ENCODE data around the gene SLC1A3.
"Not testable (repeated sequence)": the region's sequence is repeated elsewhere in the genome, so short reads cannot be mapped to it uniquely, and the experiment has no call there.

SLC1A3 gene

DNA sequence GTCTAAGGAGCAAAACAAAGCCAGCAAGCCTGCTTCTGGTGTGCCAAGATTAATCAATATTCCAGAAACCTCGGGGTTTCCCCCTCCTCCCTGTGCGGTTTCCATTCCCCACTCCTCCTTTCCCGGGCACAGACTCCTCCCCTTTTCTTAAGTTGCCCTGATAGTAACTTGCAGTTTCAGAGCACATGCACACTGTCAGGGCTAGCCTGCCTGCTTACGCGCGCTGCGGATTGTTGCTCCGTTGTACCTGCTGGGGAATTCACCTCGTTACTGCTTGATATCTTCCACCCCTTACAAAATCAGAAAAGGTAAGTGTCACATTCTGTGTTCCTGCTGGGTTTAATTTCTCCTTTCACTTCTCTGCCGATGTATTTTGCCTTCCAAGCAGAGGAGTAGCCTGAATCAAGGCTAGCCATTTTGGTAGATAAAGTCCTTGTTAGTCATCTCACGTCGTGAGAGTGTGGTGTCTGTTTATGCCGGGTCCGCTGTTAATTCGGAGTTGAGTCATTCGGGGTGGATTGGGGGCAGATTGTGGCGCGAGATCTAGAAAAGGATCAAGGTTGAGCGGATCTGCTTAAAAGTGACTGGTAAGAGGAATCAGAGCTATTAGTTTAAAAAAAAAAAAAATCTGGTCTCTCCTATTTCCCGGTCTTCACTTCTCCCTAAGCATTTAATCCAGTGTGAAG lies at the start of gene SLC1A3:
TSS of gene SLC1A3 (plus strand) at position 179 of the 686 bp plus-strand sequence. CDS start 1,818 bp downstream, outside the sequence.
- no peak for FAIRE-seq

DNA sequence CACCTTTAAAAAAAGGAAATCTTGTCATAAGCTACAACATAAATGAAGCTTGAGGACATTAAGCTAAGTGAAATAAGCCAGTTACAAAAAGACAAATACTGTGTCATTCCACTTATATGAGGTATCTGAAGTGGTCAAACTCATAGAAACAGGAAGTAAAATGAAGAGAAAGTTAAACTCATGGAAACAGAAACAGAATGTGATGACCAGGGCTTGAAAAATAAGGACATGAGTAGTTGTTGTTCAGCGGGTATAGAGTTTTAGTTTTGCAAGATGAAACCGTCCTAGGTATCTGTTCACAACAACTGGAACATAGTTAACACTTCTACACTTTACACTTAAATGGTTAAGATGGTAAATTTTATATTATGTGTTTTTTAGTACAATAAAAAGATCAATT lies 47.8 kb upstream of the SLC1A3 start:
- no peak for FAIRE-seq

- no peak for FAIRE-seq
These were observed 44.8 kb upstream of the SLC1A3 start for GRCh38 chr5:36561601-36562000.

- no peak for FAIRE-seq
These were observed 36.9 kb upstream of the SLC1A3 start for GRCh38 chr5:36569491-36569890.

DNA sequence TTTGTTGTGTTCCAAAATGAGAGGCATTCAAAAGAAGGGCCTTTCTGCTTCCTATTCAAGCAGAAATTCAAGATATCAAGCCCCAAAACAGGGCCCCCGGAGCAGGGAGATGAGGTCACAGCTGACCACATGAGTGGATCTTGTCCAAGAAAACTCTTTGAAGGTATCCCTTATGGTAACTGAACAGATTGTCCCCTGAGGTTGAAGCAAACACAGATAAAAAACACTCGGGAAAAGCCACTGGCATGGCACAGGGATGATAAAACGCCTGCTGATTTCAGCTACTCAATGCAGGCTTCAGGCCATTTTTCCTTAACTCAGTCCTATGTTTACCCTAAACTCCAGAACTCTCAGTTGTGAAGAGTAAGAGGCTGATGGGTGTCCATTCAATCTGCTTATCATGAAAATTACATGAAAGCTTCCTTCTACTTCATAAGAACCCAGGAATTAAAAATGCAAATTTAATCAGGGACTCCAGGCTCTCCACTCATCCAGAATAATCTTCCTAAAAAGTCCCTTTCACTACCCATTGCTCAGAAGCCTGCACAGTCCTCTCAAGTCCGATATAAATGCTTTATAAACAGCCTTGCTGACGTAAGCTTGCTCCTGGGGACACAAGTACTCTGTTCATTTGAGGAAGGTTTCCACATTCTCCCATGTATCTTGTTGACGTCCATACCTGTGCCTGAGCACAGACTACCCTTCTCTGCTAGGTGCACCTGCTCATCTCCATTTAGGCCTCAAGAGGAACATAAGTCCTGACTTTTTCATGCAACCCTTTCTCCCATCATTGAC lies 35.9 kb upstream of the SLC1A3 start:
- no peak for FAIRE-seq

DNA sequence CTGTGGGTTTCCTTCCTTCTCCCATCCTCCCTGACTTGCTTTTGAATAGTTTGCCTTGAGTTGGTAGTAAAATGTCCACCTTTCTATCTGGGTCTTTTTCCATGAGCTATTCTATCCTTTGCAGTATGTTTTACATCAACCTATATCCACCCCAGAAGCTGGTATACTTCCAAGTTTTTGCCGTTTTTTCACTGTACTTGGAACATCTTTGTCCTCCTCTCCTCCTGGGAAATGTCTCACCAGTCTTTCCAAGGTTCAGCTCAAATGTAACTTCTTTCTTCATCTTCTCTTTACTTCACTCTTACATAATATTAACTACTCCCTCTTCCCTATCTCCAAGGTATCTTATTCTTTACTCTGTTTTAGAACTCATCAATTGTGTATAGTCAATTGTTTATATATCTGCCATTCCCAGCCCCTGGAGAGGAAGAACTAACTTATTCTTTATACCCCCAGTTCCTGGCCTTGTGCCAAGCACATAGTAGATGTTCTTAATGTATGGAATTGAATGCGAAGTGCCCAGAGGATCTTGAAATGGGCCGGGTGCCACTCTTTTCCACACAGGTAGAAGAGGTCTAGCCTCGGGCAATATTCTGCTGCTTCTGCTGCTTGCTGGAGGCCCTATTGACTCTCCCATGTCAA lies 34.9 kb upstream of the SLC1A3 start:
- FAIRE-seq, result no peak

DNA sequence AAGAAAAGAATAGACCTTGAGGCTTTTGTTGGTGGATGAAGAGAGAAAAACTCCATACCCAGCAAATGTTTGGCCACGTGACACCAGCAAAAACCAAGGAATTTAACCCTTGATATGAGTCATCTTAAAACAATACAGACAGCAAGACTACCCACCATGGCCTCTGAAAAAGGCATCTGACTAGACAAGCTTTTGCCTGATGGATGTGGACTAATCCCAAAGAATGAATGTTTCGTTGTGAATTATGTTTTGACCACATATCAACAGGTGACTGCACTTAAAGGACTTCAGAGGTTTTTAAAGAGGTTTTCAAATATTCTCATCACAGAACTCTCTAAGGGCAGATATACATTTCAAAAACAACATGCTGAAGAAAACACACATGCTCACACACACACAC lies 33.0 kb upstream of the SLC1A3 start:
- no peak for FAIRE-seq

DNA sequence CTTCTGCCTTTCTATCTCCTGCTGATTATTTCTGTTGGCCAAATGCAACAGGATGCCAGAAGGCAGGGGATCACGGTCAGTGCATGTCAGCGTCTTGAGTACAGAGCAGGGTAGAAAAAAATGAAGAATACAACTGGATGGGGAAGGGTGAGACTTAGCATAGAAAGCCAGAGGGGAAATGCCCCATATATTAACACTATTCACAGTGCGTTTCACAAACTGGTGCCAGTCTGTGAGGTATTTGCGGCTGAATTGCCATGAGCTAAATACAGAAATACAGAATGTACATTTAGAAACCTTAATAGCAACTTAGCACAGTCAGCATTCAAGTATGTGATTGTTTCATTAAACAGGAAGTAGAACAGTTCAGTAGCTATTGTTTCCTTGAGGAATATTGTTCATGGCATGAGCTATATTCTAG lies 31.0 kb upstream of the SLC1A3 start:
- FAIRE-seq, result no peak

DNA sequence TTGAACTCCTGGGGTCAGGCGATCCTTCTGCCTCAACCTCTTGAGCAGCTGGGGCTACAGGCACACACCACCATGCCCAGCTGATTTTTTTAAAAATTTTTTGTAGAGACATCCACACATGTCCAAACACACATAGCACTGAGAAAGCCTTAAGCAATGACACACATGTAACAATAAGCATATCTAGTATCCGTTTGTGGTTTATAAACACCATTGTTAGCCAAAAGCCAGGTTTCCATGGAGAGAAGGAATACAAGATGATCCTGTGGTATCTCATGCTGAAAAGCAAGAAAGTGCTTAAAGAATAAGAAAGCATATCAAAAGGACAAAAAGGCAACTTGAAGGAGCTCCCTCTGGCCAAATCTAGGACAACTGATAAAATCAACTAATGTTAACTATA lies 29.7 kb upstream of the SLC1A3 start:
- no peak for FAIRE-seq

- not testable (repeated sequence) for FAIRE-seq
These were observed 26.5 kb upstream of the SLC1A3 start for GRCh38 chr5:36579858-36580257.

GRCh38 chr5:36581070-36581469 lies 25.3 kb upstream of the SLC1A3 start:
- no peak for FAIRE-seq

GRCh38 chr5:36584009-36584875 lies 22.2 kb upstream of the SLC1A3 start:
- FAIRE-seq, result no peak

DNA sequence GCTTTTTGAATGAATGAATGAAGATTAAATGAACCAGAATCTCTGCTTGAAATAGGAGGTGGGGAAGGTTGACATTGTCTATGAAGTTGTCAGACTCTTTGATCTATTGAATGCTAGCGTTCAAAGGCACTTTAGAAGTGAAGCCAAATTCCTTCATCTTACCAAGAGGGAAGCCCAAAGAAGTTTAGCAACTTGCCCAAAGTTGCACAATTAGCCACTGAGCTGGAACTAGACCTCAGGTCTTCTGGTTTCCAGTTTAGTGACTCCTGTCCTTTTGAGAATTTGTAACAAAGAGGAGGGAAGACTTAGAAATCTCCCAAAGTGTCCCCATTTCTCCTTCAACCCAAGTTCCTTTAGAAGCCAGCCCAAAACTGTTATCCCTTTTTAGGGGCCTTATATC lies 20.7 kb upstream of the SLC1A3 start:
- FAIRE-seq, result no peak

DNA sequence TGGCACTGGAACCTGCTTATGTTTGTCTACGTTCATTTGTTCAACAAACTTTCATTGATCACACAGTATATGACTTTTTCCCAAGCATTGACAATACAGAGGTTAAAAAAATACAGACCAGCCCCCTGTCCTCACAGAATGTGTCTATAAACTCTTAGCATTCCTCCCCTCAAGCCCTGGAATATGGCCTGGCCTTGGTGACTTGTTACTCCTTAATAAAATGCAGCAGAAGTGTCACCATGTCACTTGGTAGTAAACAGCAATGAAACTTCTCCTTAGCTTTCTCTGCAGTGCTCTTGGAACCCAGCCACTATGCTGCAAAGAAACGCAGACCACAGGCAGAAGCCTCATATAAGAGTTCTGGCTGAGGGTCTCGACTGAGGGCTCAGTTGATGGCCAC lies 19.1 kb upstream of the SLC1A3 start:
- no peak for FAIRE-seq

DNA sequence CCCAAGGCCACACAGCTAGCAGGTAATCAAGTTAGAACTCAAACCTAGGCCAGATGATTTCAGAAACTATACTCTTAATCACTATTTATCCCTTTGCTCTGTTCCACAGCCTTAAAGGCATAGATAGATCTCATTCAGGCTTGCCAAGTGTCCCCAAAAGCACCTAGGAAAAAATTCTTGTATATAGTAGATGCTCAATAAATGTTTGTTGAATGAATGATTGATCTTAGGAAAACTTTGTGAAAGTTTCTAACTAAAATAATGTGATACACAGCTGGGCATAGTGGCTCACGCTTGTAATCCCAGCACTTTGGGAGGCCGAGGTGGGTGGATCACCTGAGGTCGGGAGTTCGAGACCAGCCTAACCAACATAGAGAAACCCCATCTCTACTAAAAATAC lies 16.7 kb upstream of the SLC1A3 start:
- not testable (repeated sequence) for FAIRE-seq

DNA sequence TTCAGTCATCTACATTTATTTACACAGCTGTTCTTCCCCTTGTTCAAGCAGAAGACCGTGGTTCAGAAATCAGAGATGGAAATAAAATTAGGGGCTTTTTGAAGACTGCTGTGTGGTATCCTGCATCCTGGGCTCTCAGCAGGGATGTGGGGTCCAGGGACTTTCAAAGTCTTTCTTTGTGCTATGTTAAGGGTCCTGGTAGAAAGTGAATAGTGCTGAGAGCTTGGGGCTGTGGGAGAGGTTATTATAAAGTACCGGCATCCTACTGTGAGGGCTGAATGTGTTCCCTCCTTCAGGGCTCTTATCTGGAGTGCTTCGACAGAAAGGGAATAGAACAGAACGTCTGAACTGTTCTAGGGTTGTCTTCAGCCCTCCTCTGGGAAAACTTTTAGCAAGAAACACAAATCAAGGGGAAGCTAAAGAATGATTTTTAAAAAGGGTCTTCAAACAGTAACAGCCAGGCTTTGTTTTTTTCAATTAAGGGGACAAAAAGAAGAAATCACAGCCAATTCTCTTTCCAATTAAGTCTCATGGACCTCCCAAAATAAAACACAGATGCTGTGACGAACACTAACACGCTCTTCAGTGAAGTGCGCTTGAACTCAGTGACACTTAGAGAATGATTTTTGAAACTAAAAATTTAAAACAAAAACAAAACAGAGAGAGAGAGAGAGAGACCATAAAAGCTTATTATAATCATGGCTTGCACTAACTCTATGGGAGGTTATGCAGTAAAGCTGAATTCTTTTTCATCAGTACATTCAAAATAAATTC lies 15.7 kb upstream of the SLC1A3 start:
- FAIRE-seq, result no peak

GRCh38 chr5:36593867-36594266 lies 12.5 kb upstream of the SLC1A3 start:
- no peak for FAIRE-seq

DNA sequence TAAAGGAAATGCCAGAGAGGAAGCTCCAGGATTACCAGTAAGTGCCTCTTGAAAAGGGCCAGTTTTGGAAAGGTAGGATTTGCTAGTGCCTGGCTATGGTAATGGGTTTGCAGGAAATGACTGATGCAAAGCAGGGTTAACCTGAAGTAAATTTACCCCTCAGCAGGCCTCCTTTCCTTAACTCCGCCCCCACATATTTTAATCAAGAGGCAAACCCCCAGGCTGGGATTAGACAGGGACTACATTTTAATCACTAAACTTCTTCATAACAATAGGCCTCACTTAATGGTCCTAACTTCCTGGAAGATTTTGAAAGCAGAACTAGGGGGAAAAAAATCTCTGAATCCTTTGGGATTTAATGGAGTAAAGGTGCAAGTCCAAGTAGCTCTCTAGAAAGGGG lies 10.2 kb upstream of the SLC1A3 start:
- no peak for FAIRE-seq

DNA sequence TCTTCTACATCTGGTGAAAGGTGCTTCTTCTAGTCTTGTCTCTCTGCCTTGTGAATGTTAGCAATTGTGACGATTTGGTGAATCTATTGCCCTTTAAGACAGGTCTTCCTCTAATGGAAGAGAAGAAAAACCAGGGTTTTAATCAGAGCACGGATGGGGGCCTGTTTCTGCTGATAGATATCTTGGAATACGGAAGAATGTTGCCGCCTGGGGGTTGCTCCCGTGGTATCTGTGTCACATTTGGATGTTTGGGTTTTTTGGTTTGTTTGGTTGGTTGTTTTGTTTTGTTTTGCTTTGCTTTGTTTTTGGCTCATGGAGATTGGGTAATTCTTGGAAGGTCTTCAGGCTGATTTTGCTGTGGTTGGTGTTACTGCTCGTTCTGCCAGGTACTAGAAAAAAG lies 9.7 kb upstream of the SLC1A3 start:
- FAIRE-seq, result no peak

DNA sequence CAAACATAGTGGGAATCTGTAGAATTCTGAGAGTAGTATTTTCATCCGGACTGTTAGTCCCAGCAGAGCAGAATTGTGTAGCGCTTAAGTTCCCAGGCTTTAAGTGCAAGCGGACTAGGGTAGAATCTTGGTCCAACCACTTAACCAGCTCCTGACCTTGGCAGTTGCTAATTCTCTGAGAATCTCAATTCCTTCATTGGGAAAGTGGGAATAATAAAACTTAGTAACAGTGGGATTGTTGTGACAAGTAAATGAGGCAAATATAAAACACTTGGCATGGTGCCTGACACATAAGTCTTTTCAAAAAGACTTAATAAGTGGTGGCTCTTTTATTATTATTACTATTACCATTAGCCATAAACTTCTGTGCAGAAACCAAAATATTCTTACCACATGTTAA lies 8.4 kb upstream of the SLC1A3 start:
- no peak for FAIRE-seq

GRCh38 chr5:36599986-36600779 lies 6.2 kb upstream of the SLC1A3 start:
- no peak for FAIRE-seq

Measured in A204.1 (cell line).